ENCODE results near the gene SGIP1.
A peak's percentile ranks its signal among the peaks of the same experiment; 100 is the strongest.
"Not testable (repeated sequence)": the region's sequence is repeated elsewhere in the genome, so short reads cannot be mapped to it uniquely, and the experiment has no call there.

Gene SGIP1

GRCh38 chr1:66775646-66776045 lies 241.7 kb downstream of the SGIP1 start:
- FAIRE-seq (no peak), DNase-seq (ENCODE audit: insufficient read length, low spot score) (no peak)
- TF ChIP-seq POLR2AphosphoS5 (IDR thresholded peaks at IDR 0.05; ENCODE audit: low read depth, low read length) (no peak), POLR2A (IDR thresholded peaks at IDR 0.05; ENCODE audit: low read depth, low read length) (no peak), SPI1 (IDR thresholded peaks at IDR 0.05; ENCODE audit: low read depth, low read length) (no peak), TAF1 (IDR thresholded peaks at IDR 0.05; ENCODE audit: low read depth, low read length) (no peak), PAX5 (IDR thresholded peaks at IDR 0.05; ENCODE audit: insufficient read depth, low read length, severe bottlenecking) (no peak), POU2F2 (IDR thresholded peaks at IDR 0.05; ENCODE audit: low read depth, low read length) (no peak)

- DNase-seq (ENCODE audit: insufficient read length, low spot score), result no peak
- no peak for FAIRE-seq
Observed at GRCh38 chr1:66777831-66778230, 243.9 kb downstream of the SGIP1 start.

GRCh38 chr1:66778266-66778665 lies 244.3 kb downstream of the SGIP1 start:
- no peak for DNase-seq (ENCODE audit: insufficient read length, low spot score)
- TF ChIP-seq POLR2AphosphoS5 (IDR thresholded peaks at IDR 0.05; ENCODE audit: low read depth, low read length), result no peak
- TF ChIP-seq SPI1 (IDR thresholded peaks at IDR 0.05; ENCODE audit: low read depth, low read length), result no peak
- TF ChIP-seq POU2F2 (IDR thresholded peaks at IDR 0.05; ENCODE audit: low read depth, low read length), result no peak
- no peak for TF ChIP-seq TAF1 (IDR thresholded peaks at IDR 0.05; ENCODE audit: low read depth, low read length)
- TF ChIP-seq PAX5 (IDR thresholded peaks at IDR 0.05; ENCODE audit: insufficient read depth, low read length, severe bottlenecking), result no peak
- TF ChIP-seq POLR2A (IDR thresholded peaks at IDR 0.05; ENCODE audit: low read depth, low read length), result no peak
- FAIRE-seq, result no peak

More at GRCh38 chr1:66777831-66778230, 243.9 kb downstream of the SGIP1 start:
- no peak for TF ChIP-seq POLR2A (IDR thresholded peaks at IDR 0.05; ENCODE audit: low read depth, low read length)
- no peak for TF ChIP-seq SPI1 (IDR thresholded peaks at IDR 0.05; ENCODE audit: low read depth, low read length)
- no peak for TF ChIP-seq TAF1 (IDR thresholded peaks at IDR 0.05; ENCODE audit: low read depth, low read length)
- no peak for TF ChIP-seq POU2F2 (IDR thresholded peaks at IDR 0.05; ENCODE audit: low read depth, low read length)
- no peak for TF ChIP-seq POLR2AphosphoS5 (IDR thresholded peaks at IDR 0.05; ENCODE audit: low read depth, low read length)
- no peak for TF ChIP-seq PAX5 (IDR thresholded peaks at IDR 0.05; ENCODE audit: insufficient read depth, low read length, severe bottlenecking)

GRCh38 chr1:66778969-66779368 lies 245.0 kb downstream of the SGIP1 start:
- DNase-seq (ENCODE audit: insufficient read length, low spot score) (no peak), FAIRE-seq (no peak)
- TF ChIP-seq SPI1 (IDR thresholded peaks at IDR 0.05; ENCODE audit: low read depth, low read length) (no peak), POLR2A (IDR thresholded peaks at IDR 0.05; ENCODE audit: low read depth, low read length) (no peak), PAX5 (IDR thresholded peaks at IDR 0.05; ENCODE audit: insufficient read depth, low read length, severe bottlenecking) (no peak), TAF1 (IDR thresholded peaks at IDR 0.05; ENCODE audit: low read depth, low read length) (no peak), POLR2AphosphoS5 (IDR thresholded peaks at IDR 0.05; ENCODE audit: low read depth, low read length) (no peak), POU2F2 (IDR thresholded peaks at IDR 0.05; ENCODE audit: low read depth, low read length) (no peak)

GRCh38 chr1:66779475-66780078 lies 245.6 kb downstream of the SGIP1 start:
- no peak for FAIRE-seq
- TF ChIP-seq SPI1 (IDR thresholded peaks at IDR 0.05; ENCODE audit: low read depth, low read length) (no peak), TAF1 (IDR thresholded peaks at IDR 0.05; ENCODE audit: low read depth, low read length) (no peak), PAX5 (IDR thresholded peaks at IDR 0.05; ENCODE audit: insufficient read depth, low read length, severe bottlenecking) (no peak), POLR2A (IDR thresholded peaks at IDR 0.05; ENCODE audit: low read depth, low read length) (no peak), POLR2AphosphoS5 (IDR thresholded peaks at IDR 0.05; ENCODE audit: low read depth, low read length) (no peak), POU2F2 (IDR thresholded peaks at IDR 0.05; ENCODE audit: low read depth, low read length) (no peak)
- no peak for DNase-seq (ENCODE audit: insufficient read length, low spot score)

GRCh38 chr1:66785800-66786199 lies 251.8 kb downstream of the SGIP1 start:
- not testable (repeated sequence) for FAIRE-seq; DNase-seq (ENCODE audit: insufficient read length, low spot score)

GRCh38 chr1:66787641-66788040 lies 253.7 kb downstream of the SGIP1 start:
- TF ChIP-seq POU2F2 (IDR thresholded peaks at IDR 0.05; ENCODE audit: low read depth, low read length) (no peak), POLR2A (IDR thresholded peaks at IDR 0.05; ENCODE audit: low read depth, low read length) (no peak), SPI1 (IDR thresholded peaks at IDR 0.05; ENCODE audit: low read depth, low read length) (no peak)
- no peak for DNase-seq (ENCODE audit: insufficient read length, low spot score)
- peak; percentile 66 for FAIRE-seq

GRCh38 chr1:66788231-66788939 lies 254.4 kb downstream of the SGIP1 start:
- FAIRE-seq (peak; percentile 81), DNase-seq (ENCODE audit: insufficient read length, low spot score) (no peak)
- TF ChIP-seq POLR2AphosphoS5 (IDR thresholded peaks at IDR 0.05; ENCODE audit: low read depth, low read length) (no peak), SPI1 (IDR thresholded peaks at IDR 0.05; ENCODE audit: low read depth, low read length) (peak; percentile 34; the same call in 1 of the 2 replicates), POLR2A (IDR thresholded peaks at IDR 0.05; ENCODE audit: low read depth, low read length) (no peak)

GRCh38 chr1:66791621-66792610 lies 258.0 kb downstream of the SGIP1 start:
- no peak for FAIRE-seq
- no peak for DNase-seq (ENCODE audit: insufficient read length, low spot score)
- TF ChIP-seq TAF1 (IDR thresholded peaks at IDR 0.05; ENCODE audit: low read depth, low read length), result no peak
- TF ChIP-seq SPI1 (IDR thresholded peaks at IDR 0.05; ENCODE audit: low read depth, low read length), result no peak
- no peak for TF ChIP-seq POLR2AphosphoS5 (IDR thresholded peaks at IDR 0.05; ENCODE audit: low read depth, low read length)
- TF ChIP-seq POU2F2 (IDR thresholded peaks at IDR 0.05; ENCODE audit: low read depth, low read length), result no peak
- no peak for TF ChIP-seq POLR2A (IDR thresholded peaks at IDR 0.05; ENCODE audit: low read depth, low read length)
- TF ChIP-seq PAX5 (IDR thresholded peaks at IDR 0.05; ENCODE audit: insufficient read depth, low read length, severe bottlenecking), result no peak

- FAIRE-seq; DNase-seq (ENCODE audit: insufficient read length, low spot score): not testable (repeated sequence)
Observed at GRCh38 chr1:66795839-66796238, 261.9 kb downstream of the SGIP1 start.
